Neural cell (in vitro differentiated cells): ENCODE measurements around the gene KCNS1. TPM values are rescaled to one million over a fixed set of nuclear protein-coding genes. Genes with fewer than 3 reads are reported as not detected.

Experiments used
- H2AFZ ChIP-seq: fragments of 200-600, 300-800 bp; sonication (generic), shearing (Covaris generic); 2 replicates; pipeline ENCODE4 v1.6.0; 2014; ENCODE audit warnings: low read depth, mild to moderate bottlenecking, antibody characterized with exemption, low read length, moderate library complexity
- H3F3A ChIP-seq: fragments of 200-600 bp; shearing (Covaris generic); 2 replicates; pipeline ENCODE4 v1.6.1; 2016; ENCODE audit warnings: mild to moderate bottlenecking, moderate library complexity, mixed read lengths, antibody characterized with exemption, low read length; ENCODE audit not compliant: insufficient read depth, poor library complexity, severe bottlenecking
- H3K27ac ChIP-seq: fragments of 200-600, 300-800 bp; sonication (generic), shearing (Covaris generic); 2 replicates; pipeline ENCODE4 v1.5.1; 2014; ENCODE audit warnings: mild to moderate bottlenecking, low read length, moderate library complexity
- H3K27me3 ChIP-seq: fragments of 300-800, 200-600 bp; sonication (generic), shearing (Covaris generic); 2 replicates; pipeline ENCODE4 v1.6.0; 2014; ENCODE audit warnings: mild to moderate bottlenecking, low read depth, low read length, moderate library complexity; ENCODE audit not compliant: insufficient read depth
- H3K36me3 ChIP-seq: fragments of 300-800, 200-600 bp; sonication (generic), shearing (Covaris generic); 2 replicates; pipeline ENCODE4 v1.5.1; 2014; ENCODE audit warnings: mild to moderate bottlenecking, antibody characterized with exemption, low read length, moderate library complexity; ENCODE audit not compliant: insufficient read depth
- H3K4me2 ChIP-seq: fragments of 300-800, 200-600 bp; sonication (generic), shearing (Covaris generic); 2 replicates; pipeline ENCODE4 v1.6.0; 2014; ENCODE audit warnings: mild to moderate bottlenecking, low read length
- H3K4me3 ChIP-seq: fragments of 300-800, 200-600 bp; sonication (generic), shearing (Covaris generic); 2 replicates; pipeline ENCODE4 v1.5.1; 2014; ENCODE audit warnings: mild to moderate bottlenecking, low read length, moderate library complexity
- H3K79me2 ChIP-seq: fragments of 200-600 bp; shearing (Covaris generic); replicated peaks from 2 replicates; pipeline ENCODE4 v1.6.0; 2014; ENCODE audit warnings: mild to moderate bottlenecking, low read length, moderate library complexity; ENCODE audit not compliant: insufficient read depth
- H3K9ac ChIP-seq: fragments of 300-800, 200-600 bp; sonication (generic), shearing (Covaris generic); 2 replicates; pipeline ENCODE4 v1.6.1; 2016; ENCODE audit warnings: mild to moderate bottlenecking, low read length, mixed read lengths
- H3K9me2 ChIP-seq: fragments of 200-600 bp; shearing (Covaris generic); 2 replicates; pipeline ENCODE4 v1.6.1; 2016; ENCODE audit warnings: mild to moderate bottlenecking, low read length, mixed read lengths; ENCODE audit not compliant: insufficient read depth
- H3K9me3 ChIP-seq: fragments of 200-600, 300-800 bp; sonication (generic), shearing (Covaris generic); 2 replicates; pipeline ENCODE4 v1.6.1; 2016; ENCODE audit warnings: mild to moderate bottlenecking, mixed run types, low read length, moderate library complexity, mixed read lengths
- H4K20me1 ChIP-seq: fragments of 200-600 bp; shearing (Covaris generic); 2 replicates; pipeline ENCODE4 v1.6.1; 2016; ENCODE audit warnings: mild to moderate bottlenecking, mixed run types; ENCODE audit not compliant: insufficient read depth
- EP300 ChIP-seq: fragments of 450-650 bp; conservative IDR thresholded peaks from 2 replicates; pipeline ENCODE4 v1.6.1; 2014; ENCODE audit warnings: antibody characterized with exemption, mild to moderate bottlenecking, moderate library complexity; ENCODE audit not compliant: poor library complexity, severe bottlenecking
- EZH2 ChIP-seq: fragments of 200-600, 300-800 bp; shearing (Covaris generic), sonication (generic); IDR thresholded peaks from 2 replicates; pipeline ENCODE4 v1.6.1; 2014; ENCODE audit warnings: antibody characterized with exemption, low read length, borderline replicate concordance, mild to moderate bottlenecking; ENCODE audit not compliant: insufficient read depth, poor library complexity, severe bottlenecking
- MXI1 ChIP-seq: fragments of 450-650 bp; conservative IDR thresholded peaks from 2 replicates; pipeline ENCODE4 v1.6.1; 2014; ENCODE audit warnings: antibody characterized with exemption, mild to moderate bottlenecking; ENCODE audit not compliant: poor library complexity, severe bottlenecking
- POLR2AphosphoS5 ChIP-seq: IDR thresholded peaks from 2 replicates; pipeline ENCODE4 v1.6.1; 2012
- RAD21 ChIP-seq: fragments of 450-650 bp; conservative IDR thresholded peaks from 2 replicates; pipeline ENCODE4 v1.6.1; 2014; ENCODE audit warnings: antibody characterized with exemption, mild to moderate bottlenecking, moderate library complexity
- SMC3 ChIP-seq: fragments of 450-650 bp; conservative IDR thresholded peaks from 2 replicates; pipeline ENCODE4 v1.6.1; 2014; ENCODE audit warnings: antibody characterized with exemption, mild to moderate bottlenecking, moderate library complexity; ENCODE audit not compliant: poor library complexity
- TAF1 ChIP-seq: IDR thresholded peaks from 2 replicates; pipeline ENCODE4 v1.6.1; 2012; ENCODE audit warnings: low read depth
- polyA plus RNA-seq: library from polyadenylated mRNA; depleted of rRNA; stranded (reverse); fragments of >200 nt; gene quantifications from 2 replicates; pipeline ENCODE4 v1.2.3, GENCODE V29; 2014
- TF ChIP-seq, protein P1 (sequence below): fragments of 450-650 bp; IDR thresholded peaks from 2 replicates; pipeline ENCODE4 v1.5.1; 2014; ENCODE audit warnings: antibody characterized with exemption, mild to moderate bottlenecking, moderate library complexity; ENCODE audit not compliant: poor library complexity, severe bottlenecking
- TF ChIP-seq, protein P2 (sequence below): IDR thresholded peaks from 2 replicates; pipeline ENCODE4 v1.6.1; 2012; ENCODE audit warnings: borderline replicate concordance

Gene KCNS1
- polyA plus RNA-seq, 1 donor from 2014 or later: not detected

DNA sequence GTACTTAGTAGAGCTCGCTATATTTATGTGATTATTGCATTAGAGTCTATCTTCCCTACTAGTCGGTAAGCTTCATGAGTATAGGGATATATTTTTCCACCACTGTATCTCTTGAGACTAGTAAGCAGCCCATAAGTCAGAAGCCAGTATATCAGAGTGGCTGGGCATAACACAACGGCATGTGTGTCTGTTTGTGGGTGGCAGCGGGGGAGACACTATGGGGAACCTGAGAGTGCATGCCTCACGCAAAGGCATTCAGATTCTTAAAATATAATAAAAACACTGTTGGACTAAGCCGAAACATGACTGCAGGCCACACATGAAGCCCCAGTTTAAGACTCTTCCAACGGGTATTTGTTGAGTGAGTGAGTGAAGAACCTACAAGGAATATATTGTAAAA lies 8.0 kb downstream of the KCNS1 start:
- Histone ChIP-seq H3K9ac (no peak overlapping the region), H3K27ac (no peak overlapping the region), H2AFZ (no peak overlapping the region), H3K27me3 (no peaks in the 10 kb centered on the region), H3K9me3 (no peaks in the 10 kb centered on the region), H3K36me3 (no peaks in the 10 kb centered on the region), H3K4me2 (no peak overlapping the region), H3K4me3 (no peak overlapping the region), H3F3A (no peaks in the 10 kb centered on the region), H3K79me2 (no peaks in the 10 kb centered on the region), H4K20me1 (no peaks in the 10 kb centered on the region), H3K9me2 (no peaks in the 10 kb centered on the region)
- TF ChIP-seq, protein P1, sequence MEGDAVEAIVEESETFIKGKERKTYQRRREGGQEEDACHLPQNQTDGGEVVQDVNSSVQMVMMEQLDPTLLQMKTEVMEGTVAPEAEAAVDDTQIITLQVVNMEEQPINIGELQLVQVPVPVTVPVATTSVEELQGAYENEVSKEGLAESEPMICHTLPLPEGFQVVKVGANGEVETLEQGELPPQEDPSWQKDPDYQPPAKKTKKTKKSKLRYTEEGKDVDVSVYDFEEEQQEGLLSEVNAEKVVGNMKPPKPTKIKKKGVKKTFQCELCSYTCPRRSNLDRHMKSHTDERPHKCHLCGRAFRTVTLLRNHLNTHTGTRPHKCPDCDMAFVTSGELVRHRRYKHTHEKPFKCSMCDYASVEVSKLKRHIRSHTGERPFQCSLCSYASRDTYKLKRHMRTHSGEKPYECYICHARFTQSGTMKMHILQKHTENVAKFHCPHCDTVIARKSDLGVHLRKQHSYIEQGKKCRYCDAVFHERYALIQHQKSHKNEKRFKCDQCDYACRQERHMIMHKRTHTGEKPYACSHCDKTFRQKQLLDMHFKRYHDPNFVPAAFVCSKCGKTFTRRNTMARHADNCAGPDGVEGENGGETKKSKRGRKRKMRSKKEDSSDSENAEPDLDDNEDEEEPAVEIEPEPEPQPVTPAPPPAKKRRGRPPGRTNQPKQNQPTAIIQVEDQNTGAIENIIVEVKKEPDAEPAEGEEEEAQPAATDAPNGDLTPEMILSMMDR: no peak
- TF ChIP-seq RAD21 (no peak), EP300 (no peak)

DNA sequence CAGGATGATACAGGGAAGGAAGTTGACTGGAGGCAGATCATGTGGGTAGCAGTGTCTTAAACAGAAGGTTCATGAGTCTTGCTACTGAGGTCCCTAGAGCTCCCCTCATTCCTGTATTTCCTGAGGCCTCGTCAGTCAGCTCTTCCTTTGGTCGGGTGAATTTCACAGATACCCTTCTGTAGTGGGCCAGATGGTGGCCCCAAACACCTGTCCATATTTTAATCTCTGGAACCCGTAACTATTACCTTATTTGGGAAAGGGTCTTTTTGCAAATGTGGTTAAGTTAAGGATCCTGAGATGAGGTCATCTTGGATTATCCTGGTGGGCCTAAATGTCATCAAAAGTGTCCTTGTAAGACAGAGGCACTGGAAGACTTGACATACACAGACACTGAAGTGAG lies 9.6 kb downstream of the KCNS1 start:
- H3K9me3 ChIP-seq: no peaks in the 10 kb centered on the region
- H4K20me1 ChIP-seq: no peaks in the 10 kb centered on the region

More for the DNA sequence above, 9.6 kb downstream of the KCNS1 start:
- no peak overlapping the region for H3K27ac ChIP-seq
- no peaks in the 10 kb centered on the region for H3K9me2 ChIP-seq
- no peaks in the 10 kb centered on the region for H3K27me3 ChIP-seq
- H3K4me2 ChIP-seq: no peak overlapping the region
- H3K4me3 ChIP-seq: no peak overlapping the region
- no peak overlapping the region for H3K9ac ChIP-seq
- TF ChIP-seq SMC3 (no peak), POLR2AphosphoS5 (no peak), TAF1 (no peak), MXI1 (no peak), EZH2 (no peak), RAD21 (no peak), EP300 (no peak)
- TF ChIP-seq, protein P2, sequence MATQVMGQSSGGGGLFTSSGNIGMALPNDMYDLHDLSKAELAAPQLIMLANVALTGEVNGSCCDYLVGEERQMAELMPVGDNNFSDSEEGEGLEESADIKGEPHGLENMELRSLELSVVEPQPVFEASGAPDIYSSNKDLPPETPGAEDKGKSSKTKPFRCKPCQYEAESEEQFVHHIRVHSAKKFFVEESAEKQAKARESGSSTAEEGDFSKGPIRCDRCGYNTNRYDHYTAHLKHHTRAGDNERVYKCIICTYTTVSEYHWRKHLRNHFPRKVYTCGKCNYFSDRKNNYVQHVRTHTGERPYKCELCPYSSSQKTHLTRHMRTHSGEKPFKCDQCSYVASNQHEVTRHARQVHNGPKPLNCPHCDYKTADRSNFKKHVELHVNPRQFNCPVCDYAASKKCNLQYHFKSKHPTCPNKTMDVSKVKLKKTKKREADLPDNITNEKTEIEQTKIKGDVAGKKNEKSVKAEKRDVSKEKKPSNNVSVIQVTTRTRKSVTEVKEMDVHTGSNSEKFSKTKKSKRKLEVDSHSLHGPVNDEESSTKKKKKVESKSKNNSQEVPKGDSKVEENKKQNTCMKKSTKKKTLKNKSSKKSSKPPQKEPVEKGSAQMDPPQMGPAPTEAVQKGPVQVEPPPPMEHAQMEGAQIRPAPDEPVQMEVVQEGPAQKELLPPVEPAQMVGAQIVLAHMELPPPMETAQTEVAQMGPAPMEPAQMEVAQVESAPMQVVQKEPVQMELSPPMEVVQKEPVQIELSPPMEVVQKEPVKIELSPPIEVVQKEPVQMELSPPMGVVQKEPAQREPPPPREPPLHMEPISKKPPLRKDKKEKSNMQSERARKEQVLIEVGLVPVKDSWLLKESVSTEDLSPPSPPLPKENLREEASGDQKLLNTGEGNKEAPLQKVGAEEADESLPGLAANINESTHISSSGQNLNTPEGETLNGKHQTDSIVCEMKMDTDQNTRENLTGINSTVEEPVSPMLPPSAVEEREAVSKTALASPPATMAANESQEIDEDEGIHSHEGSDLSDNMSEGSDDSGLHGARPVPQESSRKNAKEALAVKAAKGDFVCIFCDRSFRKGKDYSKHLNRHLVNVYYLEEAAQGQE: no peak
- TF ChIP-seq, protein P1: no peak
- H3K36me3 ChIP-seq: no peaks in the 10 kb centered on the region
- H2AFZ ChIP-seq: no peak overlapping the region
- no peaks in the 10 kb centered on the region for H3F3A ChIP-seq
- no peaks in the 10 kb centered on the region for H3K79me2 ChIP-seq
